GM12875 (cell line): ENCODE data around the gene CTNNB1.

Experiments
- H3K4me3 ChIP-seq: one replicate; pipeline ENCODE4 v1.5.1; 2011; ENCODE audit warnings: low read depth, low read length, control low read depth
- CTCF ChIP-seq: IDR thresholded peaks from 2 replicates; pipeline ENCODE4 v1.5.1; 2011; ENCODE audit warnings: low read depth, mild to moderate bottlenecking, control low read depth, inconsistent platforms, low read length, moderate library complexity, borderline replicate concordance; ENCODE audit not compliant: insufficient read depth

The CTNNB1 gene

GRCh38 chr3:41198046-41198445, 1.3 kb upstream of the CTNNB1 start:
- no peak overlapping the region for H3K4me3 ChIP-seq
- no peak for TF ChIP-seq CTCF

DNA sequence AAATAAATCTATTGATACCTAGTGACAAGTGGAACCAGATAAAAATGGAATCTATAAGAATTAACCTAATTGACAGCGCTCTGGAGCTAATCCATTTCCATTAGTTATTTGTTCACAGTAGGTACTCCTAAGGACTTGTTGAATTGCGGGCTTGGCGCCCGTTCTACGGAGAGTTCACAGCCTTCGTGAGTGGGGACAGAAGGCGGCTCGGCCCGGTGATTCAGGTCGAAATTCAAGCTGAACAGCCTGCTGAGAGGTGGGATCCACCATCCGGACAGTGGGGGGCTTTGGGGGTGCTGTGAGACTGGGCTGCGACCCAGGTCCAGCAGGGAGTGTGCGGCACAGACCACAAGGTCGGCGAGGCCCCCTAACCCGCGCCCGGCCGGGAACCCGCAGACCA, 779 bp upstream of the CTNNB1 start:
- TF ChIP-seq CTCF, result no peak
- H3K4me3 ChIP-seq, result peak overlapping the region; percentile 100

GRCh38 chr3:41199866-41200668, 762 bp downstream of the CTNNB1 start:
- TF ChIP-seq CTCF, result no peak
- peak overlapping the region; percentile 100 for H3K4me3 ChIP-seq

- TF ChIP-seq CTCF, result no peak
- H3K4me3 ChIP-seq, result peak overlapping the region; percentile 100
These were observed 1.3 kb downstream of the CTNNB1 start for GRCh38 chr3:41200669-41201021.

DNA sequence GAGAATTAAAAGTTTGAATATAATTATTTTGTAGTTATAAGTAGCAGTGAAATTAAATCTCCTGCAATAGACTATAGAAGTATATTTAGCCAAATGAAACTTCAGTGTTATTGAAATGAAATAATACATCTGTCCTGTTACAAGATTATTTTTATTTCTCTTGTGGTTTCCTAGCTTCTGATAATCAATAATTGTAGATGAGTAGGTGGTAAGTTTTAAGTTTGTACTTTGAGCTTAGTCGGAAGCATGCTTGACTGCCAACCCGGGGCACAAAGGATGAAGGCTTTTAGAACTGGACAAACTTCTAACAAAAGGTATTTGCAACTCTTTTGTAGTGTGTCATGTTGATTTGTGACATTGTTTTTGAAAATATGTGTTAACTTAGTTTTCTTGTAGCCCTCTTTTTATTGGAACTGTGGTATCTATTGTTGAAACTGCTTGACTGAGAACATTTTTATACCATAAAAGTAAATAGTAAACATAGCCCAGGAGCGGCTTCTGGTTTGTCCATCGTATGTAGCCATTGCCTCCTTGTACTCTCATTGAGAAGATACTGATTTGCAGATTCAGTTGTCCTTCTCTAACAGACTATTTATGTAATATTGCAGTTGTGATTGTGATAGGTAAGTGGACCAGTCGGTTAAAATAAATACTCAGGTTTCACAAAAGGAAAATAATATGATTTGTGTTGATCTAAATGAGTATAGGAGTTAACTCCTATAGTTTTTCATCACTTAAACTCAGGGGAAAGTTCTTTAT, 2.9 kb downstream of the CTNNB1 start:
- no peak for TF ChIP-seq CTCF
- H3K4me3 ChIP-seq, result peak overlapping the region; percentile 11

DNA sequence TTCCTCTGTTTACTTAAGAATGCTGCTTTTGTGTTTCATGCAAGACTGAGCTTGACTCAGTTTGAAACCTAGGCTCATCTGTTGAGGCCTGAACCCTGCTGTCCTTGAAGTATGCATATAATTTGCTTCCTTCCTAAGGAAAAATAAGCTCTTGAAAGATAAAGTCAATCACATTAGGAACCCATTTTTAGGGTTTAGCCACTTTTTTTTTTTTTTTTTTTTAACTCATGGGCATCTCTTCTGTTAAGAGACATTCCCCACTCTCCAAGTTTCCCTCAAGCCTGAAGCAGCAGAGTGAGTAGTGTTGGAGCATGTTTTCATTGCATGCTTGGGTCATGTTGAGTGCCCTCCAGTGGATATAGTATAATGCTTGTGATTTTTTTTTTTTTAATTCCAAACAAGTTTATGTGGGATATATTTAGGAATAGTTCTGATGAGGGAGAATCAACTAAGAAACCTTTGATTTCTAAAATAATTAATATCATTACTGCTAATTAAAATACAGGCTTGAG, 3.6 kb downstream of the CTNNB1 start:
- no peak overlapping the region for H3K4me3 ChIP-seq
- peak; percentile 11; the same call in 1 of the 2 replicates for TF ChIP-seq CTCF
